Body of pancreas (tissue), 4 donors: ENCODE data around the gene TEAD1. TPM values are rescaled to one million over a fixed set of nuclear protein-coding genes. Genes with fewer than 3 reads are reported as not detected.
A peak's percentile ranks its signal among the peaks of the same experiment; 100 is the strongest.

Experiments used
- ATAC-seq: fragments of 150-250 bp; one replicate; pipeline ENCODE4 v1.9.1; 2016
- DNase-seq, 4 donors: peaks; one replicate each; pipeline ENCODE4 v3.0.0-alpha.2; 2019
- H3K27ac ChIP-seq, 4 donors: fragments of 200-600 bp; sonication (generic); 1 replicate in 3 of 4; 2 replicates in 1 of 4; pipeline versions ENCODE4 v1.5.1 to v1.6.1; 2016 to 2019; ENCODE audit warnings: mild to moderate bottlenecking in 1 of 4, mixed read lengths in 1 of 4, moderate library complexity in 1 of 4
- H3K27me3 ChIP-seq, 2 donors: fragments of 200-600 bp; sonication (generic); one replicate each; pipeline ENCODE4 v1.6.0; 2016; ENCODE audit warnings: mild to moderate bottlenecking in 1 of 2
- H3K36me3 ChIP-seq, 2 donors: fragments of 200-600 bp; sonication (generic); replicated peaks in 1 of 2; 2 replicates each; pipeline ENCODE4 v1.5.1; 2016; ENCODE audit warnings: low read depth in 2 of 2; ENCODE audit not compliant: insufficient read depth in 1 of 2
- H3K4me1 ChIP-seq: fragments of 200-600 bp; sonication (generic); one replicate; pipeline ENCODE4 v1.6.0; 2016
- H3K4me3 ChIP-seq, 2 donors: fragments of 200-600 bp; sonication (generic); 1 replicate in 1 of 2; 2 replicates in 1 of 2; pipeline ENCODE4 v1.5.1; 2016 to 2019
- H3K9me3 ChIP-seq, 3 donors: fragments of 200-600 bp; sonication (generic); 1 replicate in 2 of 3; 2 replicates in 1 of 3; pipeline ENCODE4 v1.5.1; 2016
- POLR2A ChIP-seq, 3 donors: fragments of 450-650 bp; IDR thresholded peaks; one replicate each; pipeline ENCODE4 v1.6.1; 2016; ENCODE audit warnings: antibody characterized with exemption in 3 of 3, mild to moderate bottlenecking in 2 of 3
- WGBS, 2 donors: methylation state at CpG; one replicate each; pipeline ENCODE4 v1.1.5; 2017; 5-methylcytosine and 5-hydroxymethylcytosine counted together
- intact Hi-C: fragments of 100-400 bp; cut with DNase I; formaldehyde crosslinking; loops from one replicate; pipeline ENCODE4 v1.15.1; 2023
- total RNA-seq, 2 donors: library from RNA; depleted of rRNA; stranded (reverse); fragments of >200 nt; gene quantifications; one replicate each; pipeline ENCODE4 v1.1.0, GENCODE V29; 2016
- TF ChIP-seq, protein P1 (sequence below), 7 experiments: fragments of 450-650 bp in 4 of 7; fragments of 200-600 bp in 3 of 7; sonication (generic) in 3 of 7; IDR thresholded peaks; one replicate each; pipeline ENCODE4 v1.5.1; 2016 to 2019; ENCODE audit warnings: antibody characterized with exemption in 7 of 7

The TEAD1 gene
- total RNA-seq, 2 donors from 2014 or later = 36.9 to 55.0 TPM

GRCh38 chr11:12727563-12728211, 53.5 kb downstream of the TEAD1 start:
- intact Hi-C loops = no loop called here
- no peak for DNase-seq
- TF ChIP-seq, protein P1, sequence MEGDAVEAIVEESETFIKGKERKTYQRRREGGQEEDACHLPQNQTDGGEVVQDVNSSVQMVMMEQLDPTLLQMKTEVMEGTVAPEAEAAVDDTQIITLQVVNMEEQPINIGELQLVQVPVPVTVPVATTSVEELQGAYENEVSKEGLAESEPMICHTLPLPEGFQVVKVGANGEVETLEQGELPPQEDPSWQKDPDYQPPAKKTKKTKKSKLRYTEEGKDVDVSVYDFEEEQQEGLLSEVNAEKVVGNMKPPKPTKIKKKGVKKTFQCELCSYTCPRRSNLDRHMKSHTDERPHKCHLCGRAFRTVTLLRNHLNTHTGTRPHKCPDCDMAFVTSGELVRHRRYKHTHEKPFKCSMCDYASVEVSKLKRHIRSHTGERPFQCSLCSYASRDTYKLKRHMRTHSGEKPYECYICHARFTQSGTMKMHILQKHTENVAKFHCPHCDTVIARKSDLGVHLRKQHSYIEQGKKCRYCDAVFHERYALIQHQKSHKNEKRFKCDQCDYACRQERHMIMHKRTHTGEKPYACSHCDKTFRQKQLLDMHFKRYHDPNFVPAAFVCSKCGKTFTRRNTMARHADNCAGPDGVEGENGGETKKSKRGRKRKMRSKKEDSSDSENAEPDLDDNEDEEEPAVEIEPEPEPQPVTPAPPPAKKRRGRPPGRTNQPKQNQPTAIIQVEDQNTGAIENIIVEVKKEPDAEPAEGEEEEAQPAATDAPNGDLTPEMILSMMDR (IDR thresholded peaks at IDR 0.05) = no peak
- no peak for TF ChIP-seq POLR2A (IDR thresholded peaks at IDR 0.05)
- Histone ChIP-seq H3K27me3 (no peaks in the 10 kb centered on the region), H3K36me3 (no peaks in the 10 kb centered on the region), H3K9me3 (no peaks in the 10 kb centered on the region), H3K27ac (peak overlapping the region in 3 of 4 donors; percentile 35 to 46 (median 44)), H3K4me1 (peaks cover 40% of the 10 kb centered on the region), H3K4me3 (no peak overlapping the region)
- ATAC-seq = peak; percentile 45
- 59 to 60% methylated on average over 5 of the region's 5 CpGs for WGBS, 2 donors

- Histone ChIP-seq H3K4me3 (no peak overlapping the region), H3K27me3 (no peaks in the 10 kb centered on the region), H3K36me3 (no peaks in the 10 kb centered on the region), H3K27ac (peak overlapping the region in 2 of 4 donors; percentile 38 to 46), H3K4me1 (peaks cover 34% of the 10 kb centered on the region), H3K9me3 (no peaks in the 10 kb centered on the region)
- 64 to 75% methylated on average over 4 of the region's 4 CpGs for WGBS, 2 donors
- TF ChIP-seq POLR2A (IDR thresholded peaks at IDR 0.05) = no peak
- TF ChIP-seq, protein P1 (IDR thresholded peaks at IDR 0.05) = no peak
- DNase-seq = no peak
- intact Hi-C loops = no loop called here
- ATAC-seq = no peak
Observed at GRCh38 chr11:12728417-12728816, 54.2 kb downstream of the TEAD1 start.

DNA sequence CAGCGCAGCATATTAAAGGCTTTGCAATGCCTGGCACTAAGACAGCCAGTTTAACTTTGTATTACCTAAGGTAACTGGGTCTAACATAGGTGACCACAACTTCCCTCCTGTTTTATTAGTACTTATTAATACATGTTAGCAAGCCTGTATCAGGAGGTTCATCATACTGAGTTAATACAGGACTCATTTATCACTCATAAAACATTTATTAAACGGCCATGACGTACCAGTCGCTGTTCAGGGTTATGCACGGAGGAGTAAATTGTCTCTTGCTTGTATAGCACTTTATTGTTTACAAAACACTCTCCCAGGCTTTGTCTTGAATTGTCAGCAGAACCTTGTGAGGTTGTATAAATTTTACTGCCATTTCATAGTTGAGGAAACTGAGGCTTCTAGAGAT, 55.7 kb downstream of the TEAD1 start:
- H3K27ac ChIP-seq = no peak overlapping the region
- intact Hi-C loops = no loop called here
- peaks cover 19% of the 10 kb centered on the region for H3K4me1 ChIP-seq
- H3K4me3 ChIP-seq = no peak overlapping the region
- H3K36me3 ChIP-seq = no peaks in the 10 kb centered on the region
- no peaks in the 10 kb centered on the region for H3K27me3 ChIP-seq
- 74 to 81% methylated on average over 5 of the region's 5 CpGs for WGBS, 2 donors
- DNase-seq = no peak
- no peaks in the 10 kb centered on the region for H3K9me3 ChIP-seq
- ATAC-seq = no peak
- no peak for TF ChIP-seq POLR2A (IDR thresholded peaks at IDR 0.05)
- TF ChIP-seq, protein P1 (IDR thresholded peaks at IDR 0.05) = no peak

DNA sequence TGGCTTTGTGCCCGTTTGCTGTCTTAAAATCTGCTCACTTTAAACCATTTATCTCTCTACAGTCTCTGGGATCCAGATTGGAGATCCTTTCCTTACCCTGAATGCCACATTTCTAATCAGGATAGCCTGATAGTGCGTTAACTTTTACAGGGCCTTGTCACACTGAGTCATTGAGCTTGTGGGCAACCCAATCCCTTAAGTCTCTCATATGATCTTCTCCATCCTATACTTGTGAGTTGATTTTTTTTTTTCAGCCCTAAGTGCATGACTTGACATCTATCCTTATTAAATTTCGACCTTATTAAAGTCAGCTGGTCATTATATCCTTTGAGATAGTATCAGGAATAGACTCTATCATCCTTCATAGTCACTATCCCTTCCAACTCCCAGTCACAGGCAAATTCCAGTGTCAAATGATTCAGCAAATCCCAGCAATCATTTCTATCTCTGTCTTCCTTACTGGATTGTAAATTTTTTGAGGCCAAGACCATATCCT, 57.7 kb downstream of the TEAD1 start:
- 81 to 85% methylated on average over 3 of the region's 3 CpGs for WGBS, 2 donors
- Histone ChIP-seq H3K4me1 (peaks cover 16% of the 10 kb centered on the region), H3K27me3 (no peaks in the 10 kb centered on the region), H3K36me3 (no peaks in the 10 kb centered on the region), H3K9me3 (no peaks in the 10 kb centered on the region), H3K27ac (no peak overlapping the region), H3K4me3 (no peak overlapping the region)
- intact Hi-C loops = no loop called here
- DNase-seq = no peak
- no peak for TF ChIP-seq POLR2A (IDR thresholded peaks at IDR 0.05)
- ATAC-seq = no peak

DNA sequence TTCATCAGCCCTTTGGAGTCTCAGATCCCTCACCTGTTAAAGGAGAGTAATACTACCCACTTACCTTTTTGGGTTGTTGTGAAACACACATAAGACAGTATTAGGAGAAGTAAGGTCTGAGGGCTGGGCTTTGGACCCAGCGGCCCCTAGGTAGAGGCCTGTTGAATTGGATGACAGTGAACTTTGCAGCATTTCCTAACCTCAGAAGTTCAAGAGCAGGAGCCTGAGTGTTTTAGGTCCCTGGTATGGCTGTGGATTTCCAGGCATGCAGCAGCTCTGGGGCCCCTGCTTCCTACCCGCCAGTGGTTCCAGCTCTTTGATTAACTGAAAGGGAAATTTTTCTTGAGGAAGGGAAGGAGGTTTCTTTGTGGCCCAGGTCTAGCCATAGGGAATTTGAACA, 58.9 kb downstream of the TEAD1 start:
- no peaks in the 10 kb centered on the region for H3K27me3 ChIP-seq
- no peaks in the 10 kb centered on the region for H3K36me3 ChIP-seq
- DNase-seq = no peak
- no peak for ATAC-seq
- no peaks in the 10 kb centered on the region for H3K9me3 ChIP-seq
- 94 to 100% methylated on average over 2 of the region's 2 CpGs for WGBS, 2 donors
- H3K4me3 ChIP-seq = no peak overlapping the region
- TF ChIP-seq, protein P1 (IDR thresholded peaks at IDR 0.05) = no peak
- TF ChIP-seq POLR2A (IDR thresholded peaks at IDR 0.05) = no peak
- no peak overlapping the region for H3K27ac ChIP-seq
- peaks cover 4% of the 10 kb centered on the region for H3K4me1 ChIP-seq
- intact Hi-C loops = no loop called here
